ENCODE measurements around the gene TBX20.

The TBX20 gene

GRCh38 chr7:35260246-35260645, 6.3 kb upstream of the TBX20 start:
- Histone ChIP-seq H2AFZ (ENCODE audit: low read depth, low read length) (no peak overlapping the region), H3K9ac (ENCODE audit: low read length) (no peak overlapping the region), H3K4me2 (ENCODE audit: low read length) (no peak overlapping the region), H3K27me3 (ENCODE audit: low read depth, low read length) (0 out of 2 replicates have a peak, but pooled peaks cover 4% of the 10 kb centered on the region), H4K20me1 (ENCODE audit: insufficient read depth, low read length) (no peaks in the 10 kb centered on the region), H3K4me3 (ENCODE audit: low read length) (no peak overlapping the region), H3K27ac (ENCODE audit: low read length) (no peak overlapping the region), H3K36me3 (replicated peaks; ENCODE audit: low read depth, low read length) (no peaks in the 10 kb centered on the region), H3K79me2 (ENCODE audit: low read length) (no peaks in the 10 kb centered on the region), H3K9me3 (ENCODE audit: insufficient read depth, low read length) (no peaks in the 10 kb centered on the region), H3K4me1 (ENCODE audit: low read length) (no peaks in the 10 kb centered on the region)
- no peak for TF ChIP-seq CTCF (IDR thresholded peaks at IDR 0.05; ENCODE audit: low read depth, low read length)
- no peak for TF ChIP-seq EZH2phosphoT487 (IDR thresholded peaks at IDR 0.05; ENCODE audit: low read depth)

- H3K36me3 ChIP-seq (replicated peaks; ENCODE audit: low read depth, low read length), result no peaks in the 10 kb centered on the region
- no peaks in the 10 kb centered on the region for H3K9me3 ChIP-seq (ENCODE audit: insufficient read depth, low read length)
- H2AFZ ChIP-seq (ENCODE audit: low read depth, low read length), result no peak overlapping the region
- H3K79me2 ChIP-seq (ENCODE audit: low read length), result no peaks in the 10 kb centered on the region
- H3K27me3 ChIP-seq (ENCODE audit: low read depth, low read length), result no peaks in the 10 kb centered on the region
- no peak overlapping the region for H3K27ac ChIP-seq (ENCODE audit: low read length)
- no peaks in the 10 kb centered on the region for H3K4me1 ChIP-seq (ENCODE audit: low read length)
- H3K4me2 ChIP-seq (ENCODE audit: low read length), result no peak overlapping the region
- no peak overlapping the region for H3K4me3 ChIP-seq (ENCODE audit: low read length)
- TF ChIP-seq EZH2phosphoT487 (IDR thresholded peaks at IDR 0.05; ENCODE audit: low read depth), result no peak
- TF ChIP-seq CTCF (IDR thresholded peaks at IDR 0.05; ENCODE audit: low read depth, low read length), result no peak
- no peak overlapping the region for H3K9ac ChIP-seq (ENCODE audit: low read length)
- no peaks in the 10 kb centered on the region for H4K20me1 ChIP-seq (ENCODE audit: insufficient read depth, low read length)
These were observed 5.6 kb upstream of the TBX20 start for GRCh38 chr7:35259523-35259908.

GRCh38 chr7:35258868-35259522, 5.1 kb upstream of the TBX20 start:
- Histone ChIP-seq H3K27ac (ENCODE audit: low read length) (no peak overlapping the region), H3K9me3 (ENCODE audit: insufficient read depth, low read length) (no peaks in the 10 kb centered on the region), H3K79me2 (ENCODE audit: low read length) (no peaks in the 10 kb centered on the region), H3K4me3 (ENCODE audit: low read length) (no peak overlapping the region), H3K36me3 (replicated peaks; ENCODE audit: low read depth, low read length) (no peaks in the 10 kb centered on the region), H3K4me1 (ENCODE audit: low read length) (no peaks in the 10 kb centered on the region), H3K27me3 (ENCODE audit: low read depth, low read length) (no peaks in the 10 kb centered on the region), H4K20me1 (ENCODE audit: insufficient read depth, low read length) (no peaks in the 10 kb centered on the region), H3K9ac (ENCODE audit: low read length) (no peak overlapping the region), H2AFZ (ENCODE audit: low read depth, low read length) (no peak overlapping the region), H3K4me2 (ENCODE audit: low read length) (no peak overlapping the region)
- no peak for TF ChIP-seq EZH2phosphoT487 (IDR thresholded peaks at IDR 0.05; ENCODE audit: low read depth)
- no peak for TF ChIP-seq CTCF (IDR thresholded peaks at IDR 0.05; ENCODE audit: low read depth, low read length)

GRCh38 chr7:35258125-35258867, 4.4 kb upstream of the TBX20 start:
- Histone ChIP-seq H3K27me3 (ENCODE audit: low read depth, low read length) (no peaks in the 10 kb centered on the region), H3K9me3 (ENCODE audit: insufficient read depth, low read length) (no peaks in the 10 kb centered on the region), H3K27ac (ENCODE audit: low read length) (no peak overlapping the region), H3K4me3 (ENCODE audit: low read length) (no peak overlapping the region), H3K36me3 (replicated peaks; ENCODE audit: low read depth, low read length) (no peaks in the 10 kb centered on the region), H3K9ac (ENCODE audit: low read length) (no peak overlapping the region), H2AFZ (ENCODE audit: low read depth, low read length) (no peak overlapping the region), H3K4me2 (ENCODE audit: low read length) (no peak overlapping the region), H3K79me2 (ENCODE audit: low read length) (no peaks in the 10 kb centered on the region), H3K4me1 (ENCODE audit: low read length) (no peaks in the 10 kb centered on the region), H4K20me1 (ENCODE audit: insufficient read depth, low read length) (no peaks in the 10 kb centered on the region)
- TF ChIP-seq CTCF (IDR thresholded peaks at IDR 0.05; ENCODE audit: low read depth, low read length) (no peak), EZH2phosphoT487 (IDR thresholded peaks at IDR 0.05; ENCODE audit: low read depth) (no peak)

Data from OCI-LY3 (cell line).